NCI-H1048 (cell line): ENCODE data around the gene SBF2.
"Not testable (repeated sequence)": the region's sequence is repeated elsewhere in the genome, so short reads cannot be mapped to it uniquely, and the experiment has no call there.

ENCODE experiments used
- DNase-seq: peaks from one replicate; lab custom pipeline; 2025; lab: John Stamatoyannopoulos, UW

The SBF2 gene

DNA sequence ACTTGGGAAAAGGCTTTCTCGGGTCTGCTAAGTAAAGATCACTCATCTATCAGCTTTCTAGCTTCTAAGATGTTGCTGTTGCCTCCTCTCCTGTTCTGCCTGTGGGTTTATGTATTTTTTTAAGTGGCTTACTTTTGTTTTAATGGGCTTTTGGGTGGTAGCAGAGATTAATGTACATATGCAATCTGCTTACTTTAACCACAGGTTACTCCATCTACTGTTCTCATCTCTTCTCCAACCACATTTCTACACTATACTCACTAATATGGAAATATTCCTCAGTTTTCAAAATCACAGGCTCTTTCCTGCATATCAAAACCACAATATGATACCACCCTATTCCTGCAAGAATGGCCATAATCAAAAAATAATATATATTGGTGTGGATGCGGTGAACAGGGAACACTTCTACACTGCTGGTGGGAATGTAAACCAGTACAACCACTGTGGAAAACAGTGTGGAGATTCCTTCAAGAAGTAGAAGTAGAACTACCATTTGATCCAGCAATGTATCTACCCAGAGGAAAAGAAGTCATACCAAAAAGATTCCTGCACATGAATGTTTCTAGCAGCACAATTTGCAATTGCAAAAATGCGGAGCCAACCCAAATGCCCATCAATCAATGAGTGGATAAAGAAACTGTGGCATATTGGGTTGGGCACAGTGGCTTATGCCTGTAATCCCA, 341.4 kb downstream of the SBF2 start:
- DNase-seq: no peak

DNA sequence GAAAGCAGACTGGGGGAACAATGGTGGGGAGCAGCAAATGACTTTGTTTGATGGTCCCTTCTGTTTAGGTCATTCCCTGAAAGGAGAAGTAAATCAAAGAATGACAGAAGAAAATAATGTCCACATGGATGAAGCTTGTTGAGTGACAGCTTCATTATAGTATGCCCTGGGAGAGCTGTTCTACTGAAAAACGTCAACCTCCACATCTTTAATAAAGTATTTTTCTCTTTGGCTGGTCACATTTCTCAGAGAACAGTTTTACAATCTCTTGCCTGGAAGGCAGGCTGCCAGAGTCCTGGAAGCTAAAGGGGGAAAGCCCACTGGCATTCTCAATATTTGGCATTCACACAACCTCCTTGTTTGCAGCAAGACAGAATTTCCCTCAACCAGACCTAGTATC, 342.2 kb downstream of the SBF2 start:
- DNase-seq: no peak

DNA sequence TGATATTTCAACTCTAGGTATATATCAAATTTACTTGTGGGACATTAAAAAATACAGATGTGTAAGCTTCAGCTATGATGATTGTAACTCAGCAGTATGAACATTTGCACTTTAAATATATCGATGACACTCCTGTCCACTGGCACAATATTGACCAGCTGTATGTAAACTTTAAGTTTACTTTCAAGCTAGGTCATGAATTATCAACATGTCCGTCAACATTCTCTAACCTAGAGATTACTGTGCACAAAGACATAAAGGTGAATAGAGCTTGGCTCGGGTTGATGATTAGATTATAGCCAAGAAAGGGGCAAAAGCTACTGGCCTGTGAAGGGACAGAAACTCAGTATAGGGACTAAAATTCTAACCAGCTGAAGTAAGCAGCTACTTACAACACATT, 343.6 kb downstream of the SBF2 start:
- no peak for DNase-seq

DNA sequence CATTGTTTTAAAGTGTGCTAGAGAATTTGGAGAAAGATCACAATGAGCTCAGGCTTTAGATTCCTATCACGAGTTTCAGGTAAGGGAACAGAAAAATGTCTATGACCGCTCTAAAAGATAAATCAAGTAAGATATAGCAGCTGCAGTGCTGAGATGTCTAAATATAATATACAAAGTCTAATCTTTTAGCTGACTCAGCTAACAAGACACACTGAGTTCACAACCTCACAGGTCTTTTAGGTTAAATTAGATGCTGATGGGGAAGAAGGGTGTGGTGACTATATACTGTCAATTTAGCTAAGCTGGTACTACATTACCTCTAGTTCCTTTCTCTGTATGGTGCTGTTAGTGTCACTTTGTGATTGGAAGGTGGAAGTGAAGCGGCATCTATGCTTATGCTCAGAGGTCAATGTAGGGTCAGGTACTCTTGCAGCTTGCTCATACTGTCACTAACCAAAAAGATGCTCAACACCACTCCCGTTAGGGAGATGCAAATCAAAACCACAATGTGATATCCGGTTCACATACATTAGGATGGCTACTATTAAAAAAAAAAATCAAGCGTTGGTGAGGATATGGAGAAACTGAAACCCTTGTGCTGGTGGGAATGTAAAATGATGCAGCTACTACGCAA, 346.7 kb downstream of the SBF2 start:
- no peak for DNase-seq

DNA sequence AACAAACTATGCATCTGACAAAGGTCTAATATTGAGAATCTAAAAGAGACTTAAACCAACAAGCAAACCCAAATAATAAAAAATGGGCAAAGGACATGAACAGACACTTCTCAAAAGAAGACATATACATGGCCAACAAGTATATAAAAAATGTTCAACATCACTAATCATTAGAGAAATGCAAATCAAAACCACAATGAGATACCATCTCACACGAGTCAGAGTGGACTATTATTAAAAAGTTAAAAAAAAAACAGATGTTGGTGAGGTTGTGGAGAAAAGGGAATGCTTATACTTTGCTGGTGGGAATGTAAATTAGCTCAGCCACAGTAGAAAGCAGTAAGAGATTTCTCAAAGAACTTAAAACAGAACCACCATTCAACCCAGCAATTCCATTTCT, 348.3 kb downstream of the SBF2 start:
- not testable (repeated sequence) for DNase-seq

DNA sequence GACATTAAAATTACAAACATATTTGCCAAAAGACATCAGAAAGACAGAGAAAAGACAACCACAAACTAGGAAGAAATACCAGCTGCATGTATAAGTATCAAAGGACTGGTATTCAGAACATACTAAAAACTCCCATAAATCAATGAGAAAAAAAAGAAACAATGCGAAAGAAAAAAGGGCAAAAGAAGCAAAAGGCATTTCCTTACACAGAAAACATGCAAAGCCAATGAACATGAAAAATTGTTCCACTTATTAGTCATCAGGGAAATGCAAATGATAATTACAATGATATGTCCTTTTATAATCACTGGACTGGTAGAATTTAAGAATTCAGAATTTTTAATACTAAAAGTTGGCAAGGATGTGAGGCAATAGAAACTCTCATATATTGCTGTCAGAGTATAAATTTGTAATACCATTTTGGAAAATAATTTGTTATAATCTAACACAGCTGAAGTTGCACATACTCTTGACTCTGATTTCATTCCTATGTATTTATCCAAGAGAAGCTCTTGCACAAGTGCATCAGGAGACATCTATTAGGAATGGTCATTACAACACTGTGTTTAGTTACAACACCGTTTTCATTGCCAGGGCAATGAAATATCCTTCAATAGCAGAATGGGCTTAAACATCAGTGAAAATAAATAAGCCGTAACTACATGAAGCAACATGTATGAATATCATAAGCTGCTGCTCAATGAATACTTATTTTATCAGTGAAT, 350.5 kb downstream of the SBF2 start:
- no peak for DNase-seq

DNA sequence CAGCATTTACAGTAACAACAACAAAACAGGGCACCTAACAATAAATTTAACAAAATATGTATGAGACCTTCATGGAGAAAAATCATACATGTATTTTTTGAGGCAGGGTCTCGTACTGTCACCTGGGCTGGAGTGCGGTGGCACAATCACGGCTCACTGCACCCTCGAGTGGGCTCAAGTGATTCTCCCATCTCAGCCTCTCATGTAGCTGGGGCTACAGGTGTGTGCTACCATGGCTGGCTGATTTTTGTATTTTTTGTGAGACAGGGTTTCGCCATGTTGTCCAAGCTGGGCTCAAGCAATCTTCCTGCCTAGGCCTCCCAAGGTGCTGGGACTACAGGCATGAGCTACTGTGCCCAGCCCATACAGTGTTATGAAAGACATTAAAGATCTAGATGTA, 352.0 kb downstream of the SBF2 start:
- no peak for DNase-seq

DNA sequence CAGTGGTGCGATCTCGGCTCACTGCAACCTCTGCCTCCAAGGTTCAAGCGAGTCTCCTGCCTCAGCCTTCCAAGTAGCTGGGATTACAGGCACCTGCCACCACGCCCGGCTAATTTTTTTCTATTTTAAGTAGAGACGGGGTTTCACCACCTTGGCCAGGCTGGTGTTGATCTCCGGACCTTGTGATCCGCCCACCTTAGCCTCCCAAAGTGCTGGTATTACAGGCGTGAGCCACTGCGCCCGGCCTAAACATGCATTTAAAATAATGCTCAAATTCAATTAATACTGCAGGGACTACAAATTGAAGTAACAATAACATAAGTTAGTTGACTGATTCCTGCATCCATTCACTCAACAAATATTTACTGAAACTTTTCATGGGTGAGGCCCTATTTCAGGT, 354.9 kb downstream of the SBF2 start:
- not testable (repeated sequence) for DNase-seq

DNA sequence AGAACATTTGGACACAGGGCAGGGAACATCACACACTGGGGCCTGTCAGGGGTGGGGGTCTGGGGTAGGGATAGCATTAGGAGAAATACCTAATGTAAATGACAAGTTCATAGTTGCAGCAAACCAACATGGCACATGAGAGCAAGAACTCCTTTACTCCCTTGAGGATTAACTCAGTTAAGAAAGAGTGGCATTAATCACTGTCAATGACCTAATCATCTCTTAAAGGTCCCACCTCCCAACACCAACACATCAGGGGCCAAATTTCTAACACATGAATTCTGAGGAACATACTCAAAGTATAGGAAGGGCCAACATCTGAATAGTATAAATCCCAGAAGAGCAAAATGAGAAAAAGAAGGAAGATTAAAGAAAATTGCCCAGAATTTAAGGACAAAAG, 357.3 kb downstream of the SBF2 start:
- DNase-seq: no peak

DNA sequence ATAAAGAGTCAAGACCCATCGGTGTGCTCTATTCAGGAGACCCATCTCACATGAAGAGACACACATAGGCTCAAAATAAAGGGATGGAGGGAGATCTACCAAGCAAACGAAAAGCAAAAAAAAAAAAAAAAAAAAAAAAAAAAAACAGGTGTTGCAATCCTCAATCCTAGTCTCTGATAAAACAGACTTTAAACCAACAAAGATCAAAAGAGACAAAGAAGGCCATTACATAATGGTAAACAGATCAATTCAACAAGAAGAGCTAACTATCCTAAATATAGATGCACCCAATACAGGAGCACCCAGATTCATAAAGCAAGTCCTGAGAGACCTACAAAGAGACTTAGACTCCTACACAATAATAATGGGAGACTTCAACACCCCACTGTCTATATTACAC, 361.2 kb downstream of the SBF2 start:
- DNase-seq: not testable (repeated sequence)

DNA sequence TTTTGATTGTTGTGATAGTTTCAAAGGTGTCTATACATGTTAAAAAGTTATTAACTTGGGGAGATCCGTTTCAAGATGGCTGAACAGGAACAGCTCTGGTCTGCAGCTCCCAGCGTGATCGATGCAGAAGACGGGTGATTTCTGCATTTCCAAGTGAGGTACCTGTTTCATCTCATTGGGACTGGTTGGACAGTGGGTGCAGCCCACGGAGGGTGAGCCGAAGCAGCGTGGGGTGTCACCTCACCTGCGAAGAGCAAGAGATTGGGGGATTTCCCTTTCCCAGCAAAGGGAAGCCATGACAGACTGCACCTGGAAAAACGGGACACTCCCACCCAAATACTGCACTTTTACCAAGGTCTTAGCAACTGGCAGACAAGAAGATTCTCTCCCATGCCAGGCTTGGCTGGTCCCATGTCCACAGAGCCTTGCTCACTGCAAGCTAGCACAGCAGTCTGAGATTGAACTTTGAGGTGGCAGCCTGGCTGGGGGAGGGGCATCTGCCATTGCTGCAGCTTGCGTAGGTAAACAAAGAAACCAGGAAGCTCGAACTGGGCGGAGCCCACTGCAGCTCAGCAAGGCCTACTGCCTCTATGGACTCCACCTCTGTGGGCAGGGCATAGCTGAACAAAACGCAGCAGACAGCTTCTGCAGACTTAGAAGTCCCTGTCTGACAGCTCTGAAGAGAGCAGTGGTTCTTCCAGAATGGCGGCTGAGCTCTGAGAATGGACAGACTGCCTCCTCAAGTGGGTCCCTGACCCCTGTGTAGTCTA, 363.3 kb downstream of the SBF2 start:
- DNase-seq: not testable (repeated sequence)

DNA sequence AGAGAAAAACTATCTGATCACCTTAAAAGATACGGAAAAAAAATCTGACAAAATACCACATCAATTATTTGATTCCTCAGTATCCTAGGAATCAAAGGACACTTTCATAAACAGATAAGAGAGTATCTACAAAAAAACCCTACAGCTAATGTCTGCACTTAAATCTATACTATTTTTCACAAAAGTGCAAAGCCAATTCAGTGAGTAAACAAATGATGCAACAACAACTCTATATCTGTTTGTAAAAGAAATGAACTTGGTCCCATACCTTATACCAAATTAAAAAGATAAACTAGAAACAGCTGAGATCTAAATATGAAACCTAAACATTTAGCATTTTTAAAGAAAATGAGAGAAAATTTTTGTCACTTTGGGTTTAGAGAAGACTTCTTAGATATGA, 366.3 kb downstream of the SBF2 start:
- DNase-seq: no peak

DNA sequence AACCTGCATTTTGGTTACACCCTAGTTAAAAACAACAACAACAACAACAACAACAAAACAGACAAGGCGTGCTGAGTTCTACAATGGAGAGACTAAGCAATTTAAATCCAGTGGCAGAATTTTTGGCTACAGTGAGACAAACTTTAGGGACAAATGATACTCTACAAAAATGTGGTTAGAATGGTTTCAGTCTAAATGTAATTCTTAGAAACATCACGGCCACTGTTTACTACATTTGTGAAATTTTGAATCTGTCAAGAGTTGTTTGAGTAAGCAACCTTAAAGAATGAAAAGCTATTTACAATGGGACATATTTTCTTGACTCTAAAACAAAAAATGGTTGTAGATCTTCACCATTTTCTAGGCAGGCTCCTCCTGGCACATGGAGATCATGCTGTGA, 370.7 kb downstream of the SBF2 start:
- DNase-seq: no peak

DNA sequence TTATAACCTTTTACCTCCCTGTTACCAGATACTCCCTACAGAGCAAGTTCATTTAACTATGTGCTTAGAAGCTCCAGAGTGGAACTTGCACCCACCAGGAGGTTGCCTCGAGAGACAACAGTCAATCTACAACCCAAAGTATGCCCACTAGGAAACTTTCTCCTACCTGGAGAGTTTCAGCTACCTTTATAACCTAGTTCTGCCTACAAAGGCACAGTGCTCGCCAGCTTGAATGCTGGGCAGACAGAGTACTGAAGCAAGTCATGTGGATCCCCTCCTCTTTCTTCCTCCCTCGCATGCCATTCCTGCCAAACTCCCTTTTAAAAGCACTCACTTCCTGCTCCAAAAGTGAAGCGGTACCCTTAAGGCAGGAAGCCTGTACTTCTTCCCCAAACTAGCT, 371.2 kb downstream of the SBF2 start:
- DNase-seq: no peak

DNA sequence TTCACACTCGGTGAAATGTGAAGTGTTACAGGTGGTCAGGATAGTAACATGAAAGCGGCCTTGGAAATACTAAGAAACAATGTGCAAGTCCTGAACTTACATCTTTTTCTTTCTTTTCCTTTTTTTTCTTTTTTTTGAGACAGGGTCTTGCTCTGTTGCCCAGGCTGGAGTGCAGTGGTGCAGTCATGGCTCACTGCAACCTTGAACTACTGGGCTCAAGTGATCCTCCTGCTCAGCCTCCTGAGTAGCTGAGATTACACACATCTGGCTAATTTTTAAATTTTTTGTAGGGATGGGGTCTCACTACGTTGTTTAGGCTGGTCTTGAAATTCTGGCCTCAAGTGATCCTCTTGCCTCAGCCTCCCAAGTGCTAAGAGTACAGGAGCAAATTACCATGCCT, 377.5 kb downstream of the SBF2 start:
- DNase-seq: no peak

DNA sequence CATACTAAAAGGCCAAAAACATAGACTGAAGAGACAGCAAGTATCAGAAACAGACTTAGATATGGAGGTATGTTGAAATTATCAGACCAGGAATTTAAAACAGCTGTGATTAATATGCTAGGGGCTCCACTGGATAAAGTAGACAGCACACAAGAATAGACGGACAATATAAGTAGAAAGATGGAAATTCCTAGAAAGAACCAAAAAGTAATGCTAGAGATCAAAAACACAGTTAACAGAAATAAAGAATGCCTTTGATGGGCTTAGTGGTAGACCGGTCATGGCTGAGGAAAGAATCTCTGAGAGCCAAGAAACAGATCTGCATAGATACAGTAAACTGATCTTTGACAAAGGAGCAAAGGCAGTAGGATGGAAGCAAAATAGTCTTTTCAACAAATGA, 380.0 kb downstream of the SBF2 start:
- DNase-seq: no peak

DNA sequence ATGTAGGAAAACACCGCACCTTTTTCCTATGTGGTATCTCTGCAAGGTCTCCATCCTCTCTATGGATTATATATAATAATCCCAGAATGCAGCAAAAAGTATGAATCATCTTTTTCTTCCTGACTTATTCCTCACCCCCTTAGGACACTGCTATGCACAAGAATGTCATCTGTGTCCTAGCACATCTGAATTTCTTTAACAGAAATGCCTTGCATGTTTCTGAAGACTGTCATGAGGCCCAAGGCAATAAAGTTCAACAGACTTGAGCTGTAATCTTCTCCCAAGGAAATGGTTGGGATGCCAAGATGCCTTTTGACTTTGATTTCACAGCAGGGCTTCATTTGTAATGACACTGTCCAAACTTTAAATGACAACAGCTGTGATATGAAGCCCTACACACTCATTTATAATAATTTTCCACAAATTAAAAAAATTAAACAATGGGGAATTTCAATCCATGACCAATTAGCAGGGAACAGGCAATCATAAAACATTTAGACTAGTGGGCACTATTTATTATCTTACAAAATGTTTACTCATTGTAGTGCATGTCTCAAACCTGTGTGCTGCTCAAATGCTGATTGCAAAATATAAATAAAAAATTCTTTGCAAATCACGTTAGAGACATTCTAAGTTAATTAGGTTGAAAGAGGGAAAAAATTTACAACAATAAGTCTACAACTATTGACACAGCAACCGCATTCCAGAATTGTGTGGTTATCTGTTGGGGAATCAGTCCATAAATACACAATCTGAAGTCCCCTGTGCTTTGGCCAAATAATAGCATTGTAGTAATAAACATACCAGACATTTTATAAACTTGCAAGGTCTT, 387.8 kb downstream of the SBF2 start:
- DNase-seq: no peak

DNA sequence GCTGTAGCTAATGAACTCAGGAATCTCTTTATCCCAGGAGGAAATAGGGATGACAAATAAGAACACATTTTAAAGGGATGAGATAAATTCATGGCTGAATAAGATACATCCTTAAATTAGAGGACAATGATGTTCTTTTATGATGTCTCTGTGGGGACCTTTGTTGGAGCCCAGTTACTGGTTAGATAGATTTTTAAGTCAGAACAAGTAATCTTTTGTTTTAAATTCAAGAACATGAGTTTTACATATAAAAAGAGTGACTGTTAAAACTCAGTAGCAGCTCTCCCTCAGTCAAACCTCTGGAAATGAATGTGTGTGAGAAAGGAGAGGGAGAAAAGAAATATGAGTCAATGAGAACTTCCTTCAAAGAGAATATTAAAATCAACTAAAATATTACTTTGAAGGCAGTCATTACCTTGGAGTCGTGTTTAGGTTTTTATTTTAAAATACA, 388.5 kb downstream of the SBF2 start:
- no peak for DNase-seq

DNA sequence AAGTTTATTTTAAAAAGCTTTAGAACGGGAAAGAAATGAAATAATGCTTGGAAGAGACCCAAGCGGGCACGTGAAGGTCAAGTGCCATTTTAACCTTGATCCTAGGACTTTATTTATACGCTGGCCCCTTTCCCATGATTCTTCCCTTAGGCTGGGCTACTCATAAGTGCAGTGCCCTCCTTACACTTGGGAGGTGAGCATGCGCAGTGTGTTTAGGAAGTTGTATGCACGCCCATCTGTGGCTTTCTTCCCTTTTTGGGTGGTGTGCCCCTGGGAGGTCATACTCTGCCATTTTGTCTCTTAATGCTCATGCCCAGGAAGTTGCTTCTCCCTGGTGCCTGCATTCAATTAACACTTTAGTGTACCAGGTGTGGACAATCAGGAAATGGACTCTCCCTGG, 390.4 kb downstream of the SBF2 start:
- DNase-seq: no peak

DNA sequence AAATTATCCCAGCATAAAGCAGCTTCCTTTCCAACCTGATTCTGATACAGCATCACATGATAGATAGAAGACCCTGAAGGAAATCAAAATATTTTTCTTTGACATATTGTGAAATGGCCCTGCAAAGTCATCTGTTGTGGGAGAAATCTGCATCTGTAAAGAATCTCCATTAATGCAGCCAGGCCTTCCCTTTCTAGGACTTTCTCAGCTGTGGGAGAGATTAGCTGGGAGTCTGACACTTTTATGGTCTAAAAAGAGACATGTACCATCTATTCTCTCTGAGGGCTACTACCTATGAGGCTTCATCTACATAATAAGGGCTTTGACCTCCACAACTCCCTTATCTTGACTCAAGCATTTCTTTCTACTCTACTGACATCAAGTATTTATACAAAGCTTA, 392.1 kb downstream of the SBF2 start:
- DNase-seq: no peak

DNA sequence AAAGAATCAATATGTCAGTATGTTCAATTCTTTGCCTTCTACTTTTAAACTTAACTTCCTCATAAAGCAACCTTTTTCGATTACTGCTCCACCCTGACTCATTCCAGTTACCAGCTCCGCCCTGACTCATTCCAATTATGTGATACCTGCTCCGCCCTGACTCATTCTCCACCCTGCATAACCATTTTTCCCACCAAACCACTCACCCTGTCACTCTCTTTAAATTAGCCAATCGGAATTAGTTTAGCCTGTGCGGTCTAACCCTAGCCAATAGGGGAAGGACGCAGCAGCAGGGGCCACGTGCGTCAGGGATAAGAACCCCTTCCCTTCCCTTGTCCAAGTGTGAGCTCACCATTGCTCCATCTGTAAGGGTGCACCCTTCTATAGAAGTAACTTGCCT, 393.8 kb downstream of the SBF2 start:
- not testable (repeated sequence) for DNase-seq

DNA sequence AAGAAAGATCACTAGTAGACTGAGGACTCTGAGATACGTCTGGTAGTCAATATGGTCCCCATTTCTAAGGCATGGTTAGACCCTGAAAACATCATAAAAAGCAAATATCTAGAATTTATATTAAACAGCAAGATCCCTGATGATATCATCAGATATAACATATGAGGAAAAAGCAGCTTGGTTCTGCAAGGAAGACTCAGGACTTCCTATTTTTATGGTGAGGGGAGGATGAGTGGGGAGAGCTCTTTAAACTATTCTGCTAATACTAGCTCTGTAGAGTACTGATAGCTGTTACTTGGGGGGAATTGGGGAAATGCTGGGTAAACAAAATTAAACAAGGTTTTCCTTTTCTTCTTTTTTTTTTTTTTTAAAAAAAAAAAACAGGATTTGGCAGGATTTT, 394.3 kb downstream of the SBF2 start:
- DNase-seq: no peak
